GM18858 (cell line): ENCODE results near the gene SLC46A2.

Experiments
- ATAC-seq: cut with Tn5 transposase; IDR thresholded peaks from one replicate; pipeline ENCODE4 v1.9.1; 2021; ENCODE audit not compliant: unreplicated experiment

SLC46A2 gene

GRCh38 chr9:112831969-112832368 lies 58.7 kb downstream of the SLC46A2 start:
- ATAC-seq, result no peak

- ATAC-seq, result no peak
Observed at GRCh38 chr9:112831281-112831851, 59.3 kb downstream of the SLC46A2 start.
